HepG2 (cell line): ENCODE data around the gene APOD. TPM values are rescaled to one million over a fixed set of nuclear protein-coding genes. Genes with fewer than 3 reads are reported as not detected.
A peak's percentile ranks its signal among the peaks of the same experiment; 100 is the strongest.

Experiments
- DNMT1 ChIP-seq: sonication (generic); formaldehyde crosslinking; IDR thresholded peaks from 2 replicates; pipeline ENCODE4 v1.5.1; 2020; ENCODE audit warnings: mild to moderate bottlenecking, missing genetic modification reagents
- MAFF ChIP-seq: IDR thresholded peaks from 2 replicates; pipeline ENCODE4 v1.6.1; 2011; ENCODE audit warnings: low read depth, low read length, improper control_type of control experiment
- POLR2G ChIP-seq: fragments of 200-400 bp; formaldehyde crosslinking; IDR thresholded peaks from 2 replicates; pipeline ENCODE4 v1.6.1; 2018; ENCODE audit warnings: mild to moderate bottlenecking, low read depth, low read length, moderate library complexity
- RBFOX2 ChIP-seq: fragments of 200-400 bp; formaldehyde crosslinking; IDR thresholded peaks from 2 replicates; pipeline ENCODE4 v1.6.1; 2017; ENCODE audit warnings: low read depth, mild to moderate bottlenecking, low read length
- SKIL ChIP-seq: sonication (generic); formaldehyde crosslinking; IDR thresholded peaks from 2 replicates; pipeline ENCODE4 v1.8.0; 2022; ENCODE audit warnings: missing genetic modification reagents, mild to moderate bottlenecking, moderate library complexity, borderline replicate concordance
- SMC3 ChIP-seq: IDR thresholded peaks from 2 replicates; pipeline ENCODE4 v1.6.1; 2011; ENCODE audit warnings: low read length, improper control_type of control experiment
- SNAPC5 ChIP-seq: sonication (generic); formaldehyde crosslinking; IDR thresholded peaks from 2 replicates; pipeline ENCODE4 v1.8.1; 2023; ENCODE audit warnings: mild to moderate bottlenecking, missing genetic modification reagents, borderline replicate concordance
- STAG1 ChIP-seq: sonication (generic); formaldehyde crosslinking; IDR thresholded peaks from 2 replicates; pipeline ENCODE4 v1.4.0; 2020; ENCODE audit warnings: missing genetic modification reagents
- TGIF2 ChIP-seq: IDR thresholded peaks from 2 replicates; pipeline ENCODE4 v1.6.1; 2016; ENCODE audit warnings: control low read depth, missing compliant biosample characterization
- THAP11 ChIP-seq: IDR thresholded peaks from 2 replicates; pipeline ENCODE4 v1.6.1; 2016; ENCODE audit warnings: missing biosample characterization, missing genetic modification reagents
- UBTF ChIP-seq: sonication (generic); formaldehyde crosslinking; IDR thresholded peaks from 2 replicates; pipeline ENCODE4 v1.4.0; 2020; ENCODE audit warnings: mild to moderate bottlenecking, missing genetic modification reagents
- WIZ ChIP-seq: sonication (generic); formaldehyde crosslinking; IDR thresholded peaks from 2 replicates; pipeline ENCODE4 v1.5.1; 2020; ENCODE audit warnings: mild to moderate bottlenecking, missing genetic modification reagents
- ZEB1 ChIP-seq: IDR thresholded peaks from 2 replicates; pipeline ENCODE4 v1.6.1; 2012; ENCODE audit warnings: mild to moderate bottlenecking, low read depth, inconsistent platforms; ENCODE audit not compliant: insufficient replicate concordance
- ZFP91 ChIP-seq: sonication (generic); formaldehyde crosslinking; IDR thresholded peaks from 2 replicates; pipeline ENCODE4 v1.9.0; 2022; ENCODE audit warnings: missing genetic modification reagents, mild to moderate bottlenecking, borderline replicate concordance
- ZKSCAN8 ChIP-seq: IDR thresholded peaks from 2 replicates; pipeline ENCODE4 v1.6.1; 2016; ENCODE audit warnings: borderline replicate concordance, missing genetic modification reagents, missing compliant biosample characterization
- ZNF335 ChIP-seq: sonication (generic); formaldehyde crosslinking; IDR thresholded peaks from 2 replicates; pipeline ENCODE4 v1.4.0; 2020; ENCODE audit warnings: missing genetic modification reagents
- ZNF609 ChIP-seq: sonication (generic); formaldehyde crosslinking; IDR thresholded peaks from 2 replicates; pipeline ENCODE4 v1.4.0; 2020; ENCODE audit warnings: mild to moderate bottlenecking, missing genetic modification reagents, borderline replicate concordance
- polyA plus RNA-seq, 8 experiments: library from polyadenylated mRNA; depleted of rRNA in 3 of 8; stranded (reverse) in 7 of 8; unstranded in 1 of 8; fragments of >200 nt; fragmentation: Illumina TruSeq in 4 of 8; extraction: Trizol in 4 of 8; gene quantifications; 2 replicates each; pipeline versions ENCODE4 v1.2.1 to v1.2.3, GENCODE V29; 2011 to 2016; ENCODE audit warnings: low read depth in 4 of 8, missing spikeins in 1 of 8, mixed read lengths in 1 of 8; ENCODE audit not compliant: insufficient read depth in 1 of 8
- total RNA-seq, 5 experiments: library from RNA; depleted of rRNA; stranded (reverse); fragments of >200 nt; fragmentation: Illumina TruSeq; extraction: Trizol; gene quantifications; 2 replicates each; pipeline ENCODE4 v1.2.3, GENCODE V29; 2016; ENCODE audit warnings: low read depth in 1 of 5

The APOD gene
- total and polyA plus RNA-seq, 2 of the 13 experiments (the other 11 are each of a cell fraction or from before 2014, with no cell fraction given), result not detected

- peak; percentile 86 for TF ChIP-seq UBTF (CRISPR knock-in tag)
- TF ChIP-seq SNAPC5 (CRISPR knock-in tag), result no peak; the same call in 1 of the 2 replicates
- peak; percentile 69; the same call in 1 of the 2 replicates for TF ChIP-seq DNMT1 (CRISPR knock-in tag)
- peak; percentile 81 for TF ChIP-seq ZFP91 (CRISPR knock-in tag)
- TF ChIP-seq ZNF609 (CRISPR knock-in tag), result no peak
- TF ChIP-seq RBFOX2, result peak; percentile 97
- peak; percentile 6; the same call in 1 of the 2 replicates for TF ChIP-seq STAG1 (CRISPR knock-in tag)
- no peak for TF ChIP-seq SMC3
- TF ChIP-seq ZEB1, result no peak
- peak; percentile 14; the same call in 1 of the 2 replicates for TF ChIP-seq ZKSCAN8 (CRISPR knock-in tag)
- no peak for TF ChIP-seq TGIF2 (CRISPR knock-in tag)
- no peak for TF ChIP-seq SKIL (CRISPR knock-in tag)
- TF ChIP-seq MAFF, result no peak
- peak; percentile 96 for TF ChIP-seq POLR2G
- TF ChIP-seq THAP11 (CRISPR knock-in tag), result peak; percentile 54
- TF ChIP-seq WIZ, result no peak
- no peak for TF ChIP-seq ZNF335
These were observed 40.8 kb downstream of the APOD start, which contains the start of gene PPP1R2 (continued) for GRCh38 chr3:195542698-195543499.
